Dedifferentiated amniotic fluid mesenchymal stem cell (primary cell): ENCODE measurements around the gene APBB2.
"Not testable (repeated sequence)": the region's sequence is repeated elsewhere in the genome, so short reads cannot be mapped to it uniquely, and the experiment has no call there.

Experiments
- DNase-seq: peaks from one replicate; pipeline ENCODE4 v3.0.0-alpha.2; 2016; ENCODE audit errors: extremely low spot score

Gene APBB2

GRCh38 chr4:41060352-41061334, 153.7 kb downstream of the APBB2 start:
- no peak for DNase-seq

GRCh38 chr4:41059411-41059810, 154.9 kb downstream of the APBB2 start:
- not testable (repeated sequence) for DNase-seq

- peak; percentile 30 for DNase-seq
Measured at GRCh38 chr4:41058426-41058825, 155.9 kb downstream of the APBB2 start.

- DNase-seq = peak; percentile 47
Measured at GRCh38 chr4:41057467-41057866, 156.9 kb downstream of the APBB2 start.

- no peak for DNase-seq
Measured at GRCh38 chr4:41052287-41052686, 162.1 kb downstream of the APBB2 start.

GRCh38 chr4:41050880-41051775, 163.2 kb downstream of the APBB2 start:
- DNase-seq = no peak

- no peak for DNase-seq
Measured at GRCh38 chr4:41050116-41050515, 164.2 kb downstream of the APBB2 start.

GRCh38 chr4:41049176-41049575, 165.2 kb downstream of the APBB2 start:
- DNase-seq = not testable (repeated sequence)

- no peak for DNase-seq
Measured at GRCh38 chr4:41044791-41045190, 169.6 kb downstream of the APBB2 start.

GRCh38 chr4:41044165-41044564, 170.2 kb downstream of the APBB2 start:
- no peak for DNase-seq

- DNase-seq = no peak
Measured at GRCh38 chr4:41043465-41043864, 170.9 kb downstream of the APBB2 start.

GRCh38 chr4:41041551-41041950, 172.8 kb downstream of the APBB2 start:
- DNase-seq = no peak

- no peak for DNase-seq
Measured at GRCh38 chr4:41039317-41039716, 175.0 kb downstream of the APBB2 start.

- no peak for DNase-seq
Measured at GRCh38 chr4:41038304-41038703, 176.0 kb downstream of the APBB2 start.

GRCh38 chr4:41029098-41029497, 185.2 kb downstream of the APBB2 start:
- no peak for DNase-seq

- DNase-seq = no peak
Measured at GRCh38 chr4:41028392-41029076, 185.8 kb downstream of the APBB2 start.

GRCh38 chr4:41026971-41027370, 187.4 kb downstream of the APBB2 start:
- no peak for DNase-seq

- DNase-seq = no peak
Measured at GRCh38 chr4:41025824-41026223, 188.5 kb downstream of the APBB2 start.

GRCh38 chr4:41024556-41025491, 189.5 kb downstream of the APBB2 start:
- DNase-seq = no peak

- no peak for DNase-seq
Measured at GRCh38 chr4:41022116-41022515, 192.2 kb downstream of the APBB2 start.
